Loucy (cell line): Measurements from ENCODE around the gene IFT22.

Source experiments
- H2AFZ ChIP-seq: fragments of 200-600 bp; sonication (generic); 2 replicates; pipeline ENCODE4 v1.6.0; 2016; ENCODE audit warnings: antibody characterized with exemption, mild to moderate bottlenecking, low read length, moderate library complexity
- H3F3A ChIP-seq: fragments of 200-600 bp; 2 replicates; pipeline ENCODE4 v1.6.0; 2016; ENCODE audit warnings: antibody characterized with exemption, low read depth, mild to moderate bottlenecking
- H3K27me3 ChIP-seq: fragments of 200-600 bp; sonication (generic); 2 replicates; pipeline ENCODE4 v1.6.1; 2014; ENCODE audit warnings: low read length, mild to moderate bottlenecking; ENCODE audit not compliant: insufficient read depth, poor library complexity, severe bottlenecking
- H3K36me3 ChIP-seq: fragments of 200-600 bp; sonication (generic); 2 replicates; pipeline ENCODE4 v1.6.1; 2016; ENCODE audit warnings: low read length; ENCODE audit not compliant: insufficient read depth
- H3K4me1 ChIP-seq: fragments of 200-600 bp; sonication (generic); 2 replicates; pipeline ENCODE4 v1.5.1; 2014; ENCODE audit warnings: low read length, mild to moderate bottlenecking; ENCODE audit not compliant: insufficient read depth, poor library complexity, severe bottlenecking
- H3K4me2 ChIP-seq: fragments of 200-600 bp; sonication (generic); 2 replicates; pipeline ENCODE4 v1.6.0; 2014; ENCODE audit warnings: antibody characterized with exemption, low read length, low read depth, mild to moderate bottlenecking; ENCODE audit not compliant: poor library complexity, severe bottlenecking
- H3K4me3 ChIP-seq: fragments of 200-600 bp; sonication (generic); 2 replicates; pipeline ENCODE4 v1.5.1; 2014; ENCODE audit warnings: low read length, mild to moderate bottlenecking, mixed read lengths; ENCODE audit not compliant: poor library complexity, severe bottlenecking
- H3K79me2 ChIP-seq: fragments of 200-600 bp; sonication (generic); 2 replicates; pipeline ENCODE4 v1.6.1; 2014; ENCODE audit warnings: low read length; ENCODE audit not compliant: insufficient read depth
- H3K9ac ChIP-seq: fragments of 200-600 bp; sonication (generic); 2 replicates; pipeline ENCODE4 v1.6.0; 2014; ENCODE audit warnings: mild to moderate bottlenecking, low read depth, low read length, moderate library complexity; ENCODE audit not compliant: poor library complexity, severe bottlenecking
- H3K9me2 ChIP-seq: fragments of 200-600 bp; sonication (generic); replicated peaks from 2 replicates; pipeline ENCODE4 v1.6.1; 2016; ENCODE audit warnings: low read depth, low read length, mixed read lengths
- H3K9me3 ChIP-seq: fragments of 200-600 bp; sonication (generic); 2 replicates; pipeline ENCODE4 v1.6.1; 2014; ENCODE audit warnings: mild to moderate bottlenecking, antibody characterized with exemption, low read length, low read depth; ENCODE audit not compliant: insufficient read depth
- H4K20me1 ChIP-seq: fragments of 200-600 bp; sonication (generic); 2 replicates; pipeline ENCODE4 v1.6.0; 2014; ENCODE audit warnings: antibody characterized with exemption, low read length, mild to moderate bottlenecking; ENCODE audit not compliant: insufficient read depth, poor library complexity, severe bottlenecking
- CTCF ChIP-seq: fragments of 200-600 bp; sonication (generic); conservative IDR thresholded peaks from 2 replicates; pipeline ENCODE4 v1.5.1; 2014; ENCODE audit warnings: mild to moderate bottlenecking, antibody characterized with exemption, low read length
- EZH2phosphoT487 ChIP-seq: fragments of 200-600 bp; IDR thresholded peaks from 2 replicates; pipeline ENCODE4 v1.6.1; 2018; ENCODE audit warnings: antibody characterized with exemption, mild to moderate bottlenecking, moderate library complexity, borderline replicate concordance

IFT22 gene

DNA sequence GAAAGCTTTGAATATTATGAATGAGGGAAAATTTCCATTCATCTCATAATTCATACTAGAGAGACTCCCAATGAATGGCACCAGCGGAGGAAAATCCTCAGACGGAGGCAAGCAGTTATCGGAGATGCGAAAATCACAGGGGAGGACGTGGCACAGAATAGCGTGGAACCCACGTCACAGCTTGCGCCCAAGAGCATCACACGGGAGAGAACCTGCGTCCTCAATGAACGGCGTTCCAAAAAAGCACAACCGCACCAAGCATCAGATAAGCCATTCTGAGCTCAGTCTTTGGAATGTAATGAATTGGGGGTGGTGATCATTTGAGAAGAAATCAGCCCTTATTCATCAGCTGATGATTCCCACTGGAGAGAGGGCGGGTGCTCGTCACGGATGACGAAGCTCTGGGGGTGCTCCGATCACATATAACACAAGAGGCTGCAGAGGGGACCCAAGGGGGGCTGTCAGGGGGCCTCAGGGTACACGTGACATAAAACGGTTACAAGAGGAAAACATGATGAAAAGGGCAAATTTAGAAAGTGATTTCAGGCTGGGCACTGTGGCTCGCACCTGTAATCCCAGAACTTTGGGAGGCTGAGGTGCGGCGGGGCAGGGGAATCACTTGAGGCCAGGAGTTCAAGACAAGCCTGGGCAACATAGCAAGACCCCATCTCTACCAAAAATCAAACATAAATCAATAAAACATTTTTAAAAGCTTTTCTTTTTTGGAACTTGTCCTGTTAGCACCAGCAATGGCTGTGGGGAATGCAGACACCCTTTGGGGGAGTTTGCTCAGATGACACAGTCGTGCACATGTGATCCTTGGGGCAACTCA lies 42.9 kb downstream of the IFT22 start:
- Histone ChIP-seq H2AFZ (no peak overlapping the region), H3K9me3 (no peaks in the 10 kb centered on the region), H3K4me1 (no peaks in the 10 kb centered on the region), H3K9me2 (no peaks in the 10 kb centered on the region), H3K36me3 (no peaks in the 10 kb centered on the region), H3F3A (no peaks in the 10 kb centered on the region), H3K9ac (no peak overlapping the region), H3K27me3 (no peaks in the 10 kb centered on the region), H3K4me2 (no peak overlapping the region), H4K20me1 (no peaks in the 10 kb centered on the region), H3K79me2 (no peaks in the 10 kb centered on the region), H3K4me3 (no peak overlapping the region)
- TF ChIP-seq EZH2phosphoT487: no peak
- no peak for TF ChIP-seq CTCF

DNA sequence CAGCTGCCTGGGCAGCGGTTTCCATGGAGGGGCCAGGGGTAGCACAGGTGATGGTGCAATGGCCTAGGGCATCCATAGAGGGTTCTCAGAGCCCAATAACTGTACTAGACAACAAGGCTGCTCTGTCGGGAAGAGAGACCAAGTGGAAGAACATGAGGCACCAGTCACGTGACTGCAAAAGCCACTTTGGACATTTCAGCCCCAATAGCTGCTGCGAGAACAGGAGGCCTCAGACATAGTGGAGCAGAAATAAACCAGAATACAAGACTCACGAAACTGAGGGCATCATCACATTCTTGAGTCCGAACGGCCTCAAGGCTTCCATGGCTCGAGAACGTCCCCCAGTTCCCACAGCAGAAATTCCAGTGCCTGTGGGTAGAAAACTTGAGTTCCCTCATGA lies 44.5 kb downstream of the IFT22 start:
- no peak overlapping the region for H2AFZ ChIP-seq
- H3K9me3 ChIP-seq: no peaks in the 10 kb centered on the region
- no peaks in the 10 kb centered on the region for H3K9me2 ChIP-seq
- H3K4me2 ChIP-seq: no peak overlapping the region
- H3K36me3 ChIP-seq: no peaks in the 10 kb centered on the region
- no peak overlapping the region for H3K9ac ChIP-seq
- TF ChIP-seq EZH2phosphoT487: no peak
- no peak for TF ChIP-seq CTCF
- H4K20me1 ChIP-seq: no peaks in the 10 kb centered on the region
- H3K4me1 ChIP-seq: no peaks in the 10 kb centered on the region
- H3K79me2 ChIP-seq: no peaks in the 10 kb centered on the region
- no peak overlapping the region for H3K4me3 ChIP-seq
- H3K27me3 ChIP-seq: no peaks in the 10 kb centered on the region
- H3F3A ChIP-seq: no peaks in the 10 kb centered on the region

DNA sequence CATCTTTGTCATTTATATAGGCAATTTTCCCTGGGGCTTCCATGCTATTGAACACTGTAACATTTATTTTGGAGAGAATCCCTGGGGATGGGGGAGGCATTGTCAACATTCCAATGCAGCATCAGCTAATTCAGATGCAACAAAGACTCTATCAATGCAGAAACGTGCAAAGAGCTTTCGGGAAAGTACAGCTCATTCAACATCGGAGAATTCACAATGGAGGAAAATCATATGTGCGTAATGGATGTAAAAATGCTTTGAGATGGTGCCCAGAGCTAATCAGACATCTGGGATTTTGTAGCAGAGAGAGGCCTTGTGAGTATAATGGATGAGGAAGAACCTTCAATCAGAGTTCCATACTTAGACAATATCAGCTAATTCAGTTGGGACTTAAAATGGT lies 48.4 kb downstream of the IFT22 start:
- H3K9me3 ChIP-seq: no peaks in the 10 kb centered on the region
- no peak overlapping the region for H2AFZ ChIP-seq
- H4K20me1 ChIP-seq: no peaks in the 10 kb centered on the region
- no peak overlapping the region for H3K4me2 ChIP-seq
- no peak overlapping the region for H3K9ac ChIP-seq
- H3K4me1 ChIP-seq: no peaks in the 10 kb centered on the region
- H3K9me2 ChIP-seq: no peaks in the 10 kb centered on the region
- no peak overlapping the region for H3K4me3 ChIP-seq
- no peaks in the 10 kb centered on the region for H3F3A ChIP-seq
- TF ChIP-seq EZH2phosphoT487 (no peak), CTCF (no peak)
- H3K27me3 ChIP-seq: no peaks in the 10 kb centered on the region
- H3K36me3 ChIP-seq: no peaks in the 10 kb centered on the region
- no peaks in the 10 kb centered on the region for H3K79me2 ChIP-seq
